ENCODE measurements around the gene CDK2. TPM values are rescaled to one million over a fixed set of nuclear protein-coding genes. Genes with fewer than 3 reads are reported as not detected.
"Not testable (repeated sequence)": the region's sequence is repeated elsewhere in the genome, so short reads cannot be mapped to it uniquely, and the experiment has no call there.

The CDK2 gene
- 8.4 TPM for total RNA-seq
- long read RNA-seq, partial matches to known transcripts: 0 of 7 reads
- long read RNA-seq, other reads (novel, unspliced or antisense): 1 of 7 reads

DNA sequence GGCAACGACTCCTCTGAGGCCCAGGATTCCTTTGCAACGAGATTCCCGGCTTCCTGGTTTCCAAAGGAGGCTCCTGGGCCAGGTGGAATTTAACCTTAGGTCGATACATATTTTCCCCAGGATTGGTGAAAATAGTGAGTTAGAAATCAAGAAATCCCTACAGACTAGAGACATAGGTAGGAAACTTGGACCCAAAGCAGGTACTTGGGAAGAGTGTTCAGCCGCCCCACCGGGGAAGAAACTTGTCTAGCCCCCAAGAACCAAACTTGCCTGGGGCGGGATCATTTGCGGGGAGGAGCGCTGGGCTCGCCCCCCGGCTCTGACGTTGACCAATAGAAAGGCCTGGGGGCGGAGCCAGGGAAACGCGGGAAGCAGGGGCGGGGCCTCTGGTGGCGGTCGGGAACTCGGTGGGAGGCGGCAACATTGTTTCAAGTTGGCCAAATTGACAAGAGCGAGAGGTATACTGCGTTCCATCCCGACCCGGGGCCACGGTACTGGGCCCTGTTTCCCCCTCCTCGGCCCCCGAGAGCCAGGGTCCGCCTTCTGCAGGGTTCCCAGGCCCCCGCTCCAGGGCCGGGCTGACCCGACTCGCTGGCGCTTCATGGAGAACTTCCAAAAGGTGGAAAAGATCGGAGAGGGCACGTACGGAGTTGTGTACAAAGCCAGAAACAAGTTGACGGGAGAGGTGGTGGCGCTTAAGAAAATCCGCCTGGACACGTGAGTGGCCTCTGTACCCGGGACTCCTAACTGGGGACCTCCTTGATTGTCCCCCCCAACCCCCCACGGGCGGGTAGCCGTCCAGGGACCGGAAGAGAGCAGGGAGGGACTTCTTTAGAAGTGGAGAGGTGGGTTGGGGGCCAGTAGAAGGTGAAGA lies at the start of gene CDK2:
TSS of gene CDK2 (plus strand) at position 423 of the 874 bp plus-strand sequence. CDS start at position 602, 179 bp downstream.
- peak; percentile 97 for DNase-seq
- ATAC-seq: peak; percentile 97
- intact Hi-C loops (cut with micrococcal nuclease): no loop called here

DNA sequence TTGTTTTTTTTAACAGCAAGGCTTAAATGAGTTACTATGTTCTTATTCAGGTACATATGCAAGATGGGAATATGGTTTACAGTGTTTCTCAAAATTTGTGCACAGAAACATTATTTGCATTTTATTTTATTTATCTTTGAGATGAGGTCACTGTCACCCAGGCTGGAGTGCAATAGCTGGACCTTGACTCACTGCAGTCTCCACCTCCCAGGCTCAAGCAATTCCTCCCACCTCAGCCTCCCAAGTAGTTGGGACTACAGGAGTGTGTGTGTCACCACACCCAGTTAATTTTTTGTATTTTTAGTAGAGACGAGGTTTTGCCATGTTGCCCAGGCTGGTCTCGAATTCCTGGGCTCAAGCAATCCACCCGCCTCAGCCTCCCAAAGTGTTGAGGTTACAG lies 47.6 kb upstream of the CDK2 start:
- intact Hi-C loops (cut with micrococcal nuclease): not testable (repeated sequence)

DNA sequence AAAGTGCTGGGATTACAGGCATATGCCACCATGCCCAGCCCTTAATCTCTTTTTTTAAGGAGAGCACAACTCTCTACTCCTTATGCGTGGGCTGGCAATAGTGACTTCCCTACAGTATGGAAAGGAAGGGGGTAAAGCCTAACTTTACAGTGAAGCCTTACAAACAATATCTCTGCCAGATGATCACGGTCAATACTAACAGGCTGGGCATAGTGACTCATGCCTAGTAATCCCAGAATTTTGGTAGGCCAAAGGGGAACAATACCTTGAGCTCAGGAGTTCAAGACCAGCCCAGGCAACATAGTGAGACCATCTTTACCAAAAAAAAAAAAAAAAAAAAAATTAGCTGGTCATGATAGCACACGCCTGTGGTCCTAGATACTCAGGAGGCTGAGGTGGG lies 44.5 kb upstream of the CDK2 start:
- ATAC-seq (no peak), DNase-seq (no peak)
- intact Hi-C loops (cut with micrococcal nuclease): loop anchor here (10.0 kb wide), 1 partner anchor 97 kb away; the partner anchor contains the start of gene DNAJC14

More for the DNA sequence above, 47.6 kb upstream of the CDK2 start:
- not testable (repeated sequence) for ATAC-seq, DNase-seq

DNA sequence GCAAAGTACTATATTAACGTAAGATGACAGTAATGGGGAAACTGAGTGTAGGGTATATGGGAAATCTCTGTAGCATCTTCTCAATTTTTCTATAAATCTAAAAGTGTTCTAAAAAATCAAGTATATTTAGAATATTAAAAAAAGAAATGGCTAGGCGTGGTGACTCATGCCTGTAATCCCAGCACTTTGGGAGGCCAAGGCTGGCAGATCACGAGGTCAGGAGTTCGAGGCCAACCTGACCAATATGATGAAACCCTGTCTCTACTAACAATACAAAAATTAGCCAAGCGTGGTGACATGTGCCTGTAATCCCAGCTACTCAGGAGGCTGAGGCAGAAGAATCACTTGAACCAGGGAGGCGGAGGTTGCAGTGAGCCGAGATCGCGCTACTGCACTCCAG lies 43.0 kb upstream of the CDK2 start:
- ATAC-seq, DNase-seq: not testable (repeated sequence)
- intact Hi-C loops (cut with micrococcal nuclease): loop anchor here (10.0 kb wide), 1 partner anchor 99 kb away; the partner anchor contains the start of gene DNAJC14

DNA sequence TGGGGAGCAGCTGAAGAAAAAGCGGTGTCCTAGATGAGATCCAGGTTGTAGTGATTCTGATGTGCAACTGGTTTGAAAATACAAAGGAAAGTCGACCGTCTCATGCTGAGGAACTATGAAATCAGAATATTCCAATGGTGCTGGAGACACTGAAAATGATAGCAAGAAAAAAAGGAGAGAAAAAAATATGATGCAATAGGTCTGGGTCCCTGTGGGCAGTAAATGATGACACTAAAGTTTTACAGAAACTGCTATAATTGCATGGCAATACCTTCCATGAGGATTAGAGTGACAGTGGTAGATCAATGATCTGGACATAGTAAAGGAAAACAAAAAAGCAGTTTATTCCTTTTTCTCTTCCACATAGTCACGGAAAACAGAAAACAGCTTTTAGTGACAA lies 41.3 kb upstream of the CDK2 start:
- intact Hi-C loops (cut with micrococcal nuclease): loop anchor here (10.0 kb wide), 1 partner anchor 101 kb away; the partner anchor contains the start of gene DNAJC14
- no peak for DNase-seq
- ATAC-seq: no peak

DNA sequence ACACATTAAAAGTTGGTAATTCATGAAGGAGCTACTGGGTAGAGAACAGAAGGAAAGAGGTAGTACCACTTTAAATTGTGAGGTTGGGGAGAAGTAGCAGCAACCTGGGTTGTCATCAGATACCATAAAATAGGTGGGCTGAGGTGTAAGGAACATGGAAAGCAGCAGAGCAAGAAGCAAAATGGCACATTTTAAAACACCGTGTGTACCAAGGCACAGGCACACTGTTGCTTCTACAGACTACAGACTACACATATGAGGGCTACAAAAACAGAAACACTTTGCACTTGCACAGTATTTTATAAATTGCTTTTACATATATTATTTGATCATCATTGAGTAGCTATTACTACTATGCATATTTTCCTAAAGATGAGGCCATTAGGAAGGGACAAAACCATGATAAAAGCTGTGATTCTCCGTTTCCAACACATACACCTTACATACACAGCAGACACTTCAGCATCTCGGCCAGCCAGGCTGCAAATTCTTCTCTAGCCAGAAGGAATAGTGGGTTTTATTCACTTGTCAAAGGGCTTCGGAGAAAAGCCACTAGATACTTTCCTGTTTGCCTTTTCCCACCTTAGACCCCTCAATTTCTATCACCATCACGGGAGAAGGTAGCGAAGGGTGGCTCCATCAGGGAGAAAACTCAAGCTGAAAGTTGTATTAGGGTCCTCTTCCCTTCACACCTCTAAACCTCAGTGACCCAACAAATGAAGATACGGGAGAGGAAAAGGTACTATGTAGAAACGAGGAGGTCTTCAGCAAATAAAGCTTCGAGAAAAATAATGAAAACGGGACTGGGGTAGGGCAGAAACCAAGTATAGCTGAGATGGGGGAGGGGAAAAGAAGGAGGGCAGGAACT lies 40.5 kb upstream of the CDK2 start:
- ATAC-seq (no peak), DNase-seq (no peak)
- intact Hi-C loops (cut with micrococcal nuclease): loop anchor here (10.0 kb wide), 1 partner anchor 101 kb away; the partner anchor contains the start of gene DNAJC14

DNA sequence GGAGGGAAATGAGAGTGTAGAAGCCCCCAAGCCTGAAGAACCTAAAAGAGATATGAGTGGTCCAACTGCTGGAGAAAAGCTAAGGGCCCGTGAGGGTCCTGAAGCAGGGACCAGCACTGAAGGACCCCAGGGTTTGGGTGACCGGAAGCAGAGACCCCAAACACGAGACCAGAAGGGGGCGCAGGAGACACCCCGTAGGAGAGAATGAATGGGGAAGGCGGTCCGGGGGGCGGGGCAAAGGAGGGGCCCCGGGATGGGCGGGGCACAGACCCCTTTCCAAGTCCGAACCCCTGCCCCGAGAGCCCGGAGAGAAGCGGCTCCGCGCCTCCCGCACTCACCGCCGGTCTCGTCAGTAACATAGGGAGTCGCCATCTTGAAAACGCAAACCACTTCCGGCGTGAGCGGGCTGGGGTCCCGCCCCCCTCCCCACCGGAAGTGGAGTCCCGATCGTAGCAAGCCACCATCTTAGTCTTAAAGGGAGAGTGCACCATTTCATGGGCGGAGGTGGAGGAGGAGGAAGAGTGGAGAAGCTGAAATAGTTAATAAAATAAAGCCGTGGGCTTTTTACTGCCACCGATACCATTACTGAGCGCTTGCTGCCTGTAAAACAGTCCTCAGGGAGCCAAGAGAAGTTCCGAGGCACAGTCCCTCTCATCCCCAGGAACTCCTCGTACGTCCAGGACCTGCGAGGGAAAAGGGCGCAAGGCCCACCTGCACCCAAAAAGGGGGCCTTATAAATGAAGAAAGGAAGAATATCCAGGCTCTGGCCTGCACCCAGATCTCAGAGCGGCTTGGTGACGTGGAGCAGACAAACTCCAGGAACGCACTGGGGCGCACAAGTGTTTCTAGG lies 39.7 kb upstream of the CDK2 start:
- peak; percentile 92 for DNase-seq
- peak; percentile 89 for ATAC-seq
- intact Hi-C loops (cut with micrococcal nuclease): loop anchor here (10.0 kb wide), 1 partner anchor 102 kb away; the partner anchor contains the start of gene DNAJC14

DNA sequence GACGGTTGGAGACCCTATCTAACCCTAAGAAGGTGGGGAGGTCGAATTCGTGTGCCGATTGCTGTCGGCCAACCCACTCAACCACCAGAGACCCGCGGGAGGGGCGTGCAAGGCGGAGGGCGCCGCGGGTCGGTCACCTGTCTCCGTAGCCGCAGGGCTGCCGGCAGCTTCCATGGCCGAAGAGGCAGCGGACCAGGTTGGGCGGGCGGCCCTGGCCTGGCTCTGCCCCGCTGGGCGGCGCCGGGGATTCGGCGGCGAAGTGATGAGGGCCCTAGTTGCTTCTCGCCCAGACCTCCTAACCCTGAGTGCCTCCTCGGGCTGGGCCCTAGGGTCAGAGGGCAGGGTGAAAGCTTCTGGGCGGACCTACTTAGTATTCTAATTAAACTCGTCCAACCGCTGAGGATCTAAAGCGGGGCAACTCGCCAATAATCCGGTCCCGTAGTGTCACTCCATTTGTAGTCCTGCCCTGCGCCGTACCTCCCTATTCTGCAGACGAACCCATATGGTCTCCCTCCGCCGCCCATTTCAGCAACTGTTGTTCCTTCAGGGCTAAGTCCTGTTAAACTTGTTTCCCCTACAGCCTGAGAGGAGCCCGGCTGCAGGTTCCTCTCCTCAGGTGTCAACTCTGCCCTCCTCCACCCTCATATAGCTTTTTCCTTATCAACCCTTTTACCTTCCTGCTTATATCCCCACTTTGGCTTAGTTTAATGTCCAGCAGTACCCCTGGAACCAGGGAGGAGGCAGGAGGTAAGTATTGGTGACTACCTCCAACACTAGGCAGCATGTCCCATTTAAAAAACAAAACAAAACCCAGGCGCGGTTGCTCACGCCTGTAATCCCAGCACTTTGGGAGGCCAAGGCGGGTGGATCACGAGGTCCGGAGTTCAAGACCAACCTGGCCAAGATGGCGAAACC lies 38.8 kb upstream of the CDK2 start, which contains the start of gene PYM1:
TSS of gene PYM1 (minus strand) at position 307 of the 915 bp plus-strand sequence. CDS start at position 174, 133 bp downstream.
- intact Hi-C loops (cut with micrococcal nuclease): loop anchor here (10.0 kb wide), 1 partner anchor 103 kb away; the partner anchor contains the start of gene DNAJC14

DNA sequence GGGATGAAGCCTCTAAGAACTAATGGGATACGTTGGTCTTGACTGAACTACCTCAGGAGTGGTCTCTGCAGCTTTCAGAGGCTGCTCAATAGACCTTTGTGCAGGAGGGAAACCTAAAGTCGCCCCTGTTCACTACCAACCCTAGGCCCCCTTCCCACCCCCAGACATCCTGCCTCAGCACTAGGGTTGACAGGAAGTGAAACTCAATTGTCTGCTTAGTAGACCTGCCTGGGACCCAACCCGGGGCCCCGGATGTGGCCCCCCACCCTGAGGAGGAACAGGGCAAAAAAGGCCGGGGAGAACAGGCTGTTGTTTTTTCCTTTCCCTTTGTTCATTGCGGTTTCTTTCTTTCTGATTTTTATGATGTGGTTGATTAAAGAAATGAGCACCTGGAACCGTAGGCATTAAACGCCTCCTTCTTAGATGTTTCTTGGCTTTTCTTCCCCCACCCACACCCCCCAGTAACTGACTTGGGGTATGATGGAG lies 37.3 kb upstream of the CDK2 start:
- DNase-seq: peak; percentile 49
- no peak for ATAC-seq
- intact Hi-C loops (cut with micrococcal nuclease): loop anchor here (10.0 kb wide), 1 partner anchor 105 kb away; the partner anchor contains the start of gene DNAJC14

More for the DNA sequence above, 38.8 kb upstream of the CDK2 start, which contains the start of gene PYM1:
- DNase-seq (peak; percentile 82), ATAC-seq (peak; percentile 74)

DNA sequence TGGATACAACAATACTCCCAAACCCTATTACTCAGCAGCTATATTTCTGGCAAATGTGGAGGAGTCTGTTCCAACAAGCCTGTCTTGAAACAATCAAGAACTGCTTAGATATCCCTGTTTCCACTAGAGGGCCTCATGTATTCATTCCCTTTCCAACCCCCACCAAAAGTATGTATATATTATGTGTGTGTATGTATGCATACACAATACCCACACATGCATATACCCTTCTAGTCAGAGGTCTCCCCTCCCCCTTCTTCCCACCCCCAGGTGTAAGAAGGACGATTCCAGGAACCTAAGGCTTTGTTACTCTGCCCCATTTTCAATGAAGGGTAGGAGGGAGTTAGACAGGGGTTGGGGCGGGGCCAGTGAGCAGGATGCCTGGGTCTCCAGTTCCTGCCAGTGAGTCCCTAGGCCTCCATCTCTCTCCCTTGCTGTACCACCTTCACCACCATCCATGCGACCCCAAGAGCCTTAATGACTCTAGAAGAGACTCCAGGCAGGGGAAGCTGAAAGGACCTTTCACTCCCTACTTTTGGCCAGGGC lies 35.8 kb upstream of the CDK2 start, which contains the start of gene DGKA:
TSS of gene DGKA (plus strand) at position 392 of the 546 bp plus-strand sequence. CDS start 5,342 bp downstream, outside the sequence.
- intact Hi-C loops (cut with micrococcal nuclease): no loop called here
- DNase-seq: peak; percentile 44
- ATAC-seq: peak; percentile 3

DNA sequence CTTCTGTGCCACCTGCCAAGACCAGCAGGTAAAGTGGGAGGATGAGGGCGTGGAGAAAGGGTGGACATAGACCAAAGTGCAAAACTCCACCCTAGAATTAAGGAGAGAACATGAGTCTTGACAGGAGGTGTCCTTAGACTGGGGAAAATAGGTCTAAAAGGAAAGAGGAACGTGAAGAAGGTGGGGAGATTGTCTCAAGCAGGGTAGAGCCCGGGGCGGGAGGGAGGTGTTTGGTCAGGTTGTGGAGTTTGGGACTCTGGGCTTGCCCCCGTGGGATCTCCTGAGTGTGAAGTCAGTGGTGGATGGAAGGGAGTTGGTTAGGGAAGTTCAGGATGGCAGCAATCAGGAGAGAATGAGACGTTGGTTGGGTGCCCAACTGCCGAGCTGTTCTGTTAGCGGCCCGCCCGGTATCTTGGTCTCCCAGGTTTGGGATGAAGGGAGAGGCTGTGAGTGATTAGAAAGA lies 35.3 kb upstream of the CDK2 start:
- ATAC-seq: no peak
- intact Hi-C loops (cut with micrococcal nuclease): no loop called here
- DNase-seq: peak; percentile 40

DNA sequence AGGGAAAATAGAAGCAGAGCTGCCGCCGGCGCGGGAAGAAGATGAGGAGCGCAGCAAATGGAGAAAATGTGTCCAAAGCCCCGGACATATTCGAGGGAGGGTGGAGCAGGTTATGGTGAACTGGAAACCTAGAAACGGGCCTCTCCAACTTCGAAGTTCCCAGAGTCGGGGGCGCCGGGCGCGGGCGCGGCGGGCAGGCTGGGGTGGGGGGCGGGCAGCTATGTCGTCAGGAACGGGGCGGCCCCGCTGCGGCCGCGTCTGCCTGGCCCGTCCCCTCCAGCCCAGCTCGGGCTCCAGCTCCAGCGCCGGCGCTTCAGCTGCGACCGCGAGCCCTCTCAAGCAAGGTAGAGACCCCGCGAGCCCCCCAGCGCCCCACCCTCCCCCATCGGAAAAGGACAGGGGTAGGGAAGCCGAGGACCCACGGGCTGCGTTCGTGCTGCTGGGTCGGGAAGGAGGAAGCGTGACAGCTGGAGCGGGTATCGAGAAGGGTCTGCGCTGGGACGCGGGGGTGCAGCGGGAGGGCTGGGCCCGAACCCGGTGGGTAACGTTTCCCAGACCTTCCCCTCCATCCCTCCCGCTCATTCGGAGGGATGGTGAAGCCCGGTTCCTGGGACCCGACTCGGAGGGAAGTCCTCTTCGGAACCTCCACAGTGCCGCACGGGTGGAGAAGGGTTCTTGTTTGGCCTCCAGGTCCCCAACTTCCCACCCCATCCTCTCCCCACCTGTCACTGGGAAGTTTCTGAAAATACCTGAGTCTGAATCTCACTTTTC lies 34.7 kb upstream of the CDK2 start:
- intact Hi-C loops (cut with micrococcal nuclease): no loop called here
- DNase-seq (peak; percentile 82), ATAC-seq (peak; percentile 57)

DNA sequence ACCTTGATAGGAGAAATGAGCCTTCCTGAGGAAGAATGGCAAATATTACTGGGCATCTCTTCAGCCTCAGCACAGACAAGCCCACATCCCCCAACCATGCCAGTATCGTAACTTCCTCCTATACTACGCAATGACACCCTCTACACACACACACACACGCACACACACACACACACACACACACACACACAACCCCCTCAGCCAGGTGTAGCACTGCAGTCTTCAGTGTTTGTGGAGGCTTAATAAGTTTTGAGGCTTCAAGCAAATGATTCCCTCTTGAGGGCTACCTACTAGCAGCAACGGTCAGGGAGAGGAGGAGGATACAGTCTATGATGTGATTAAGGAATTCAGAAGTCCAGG lies 34.1 kb upstream of the CDK2 start:
- ATAC-seq: no peak
- intact Hi-C loops (cut with micrococcal nuclease): no loop called here

DNA sequence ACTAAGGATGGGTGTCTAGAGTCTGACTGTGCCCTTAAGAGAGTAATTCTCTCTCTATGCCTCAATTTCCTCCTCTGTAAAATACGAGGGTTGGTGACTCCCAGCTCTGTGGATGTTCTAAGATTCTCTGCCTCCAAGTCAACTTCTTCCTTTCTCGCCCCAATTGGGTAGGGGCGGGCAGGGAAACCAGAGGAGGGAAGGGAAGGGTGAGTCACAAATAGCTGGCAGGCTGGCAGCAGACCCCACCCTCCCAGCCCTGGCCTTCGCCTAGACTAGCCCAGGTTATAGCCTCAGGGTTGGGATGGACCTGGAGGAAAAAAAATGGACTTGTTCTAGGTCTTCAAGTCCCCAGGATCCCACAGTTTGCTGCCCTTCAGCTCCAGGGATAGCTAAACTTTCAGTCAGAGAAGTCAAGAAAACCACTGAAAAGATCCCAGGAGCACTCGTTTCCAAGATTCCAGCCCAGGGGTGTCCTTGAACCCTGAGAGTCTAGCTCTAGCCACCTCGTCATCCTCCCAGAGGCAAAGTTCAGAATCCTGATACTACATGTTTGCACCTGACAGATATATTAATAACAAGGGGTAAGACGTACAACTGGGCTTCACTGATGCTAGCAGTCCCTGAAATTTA lies 33.3 kb upstream of the CDK2 start:
- intact Hi-C loops (cut with micrococcal nuclease): no loop called here
- ATAC-seq (no peak), DNase-seq (no peak)

More for the DNA sequence above, 34.1 kb upstream of the CDK2 start:
- no peak for DNase-seq
